Measurements from ENCODE around the gene GPX4.

DNA sequence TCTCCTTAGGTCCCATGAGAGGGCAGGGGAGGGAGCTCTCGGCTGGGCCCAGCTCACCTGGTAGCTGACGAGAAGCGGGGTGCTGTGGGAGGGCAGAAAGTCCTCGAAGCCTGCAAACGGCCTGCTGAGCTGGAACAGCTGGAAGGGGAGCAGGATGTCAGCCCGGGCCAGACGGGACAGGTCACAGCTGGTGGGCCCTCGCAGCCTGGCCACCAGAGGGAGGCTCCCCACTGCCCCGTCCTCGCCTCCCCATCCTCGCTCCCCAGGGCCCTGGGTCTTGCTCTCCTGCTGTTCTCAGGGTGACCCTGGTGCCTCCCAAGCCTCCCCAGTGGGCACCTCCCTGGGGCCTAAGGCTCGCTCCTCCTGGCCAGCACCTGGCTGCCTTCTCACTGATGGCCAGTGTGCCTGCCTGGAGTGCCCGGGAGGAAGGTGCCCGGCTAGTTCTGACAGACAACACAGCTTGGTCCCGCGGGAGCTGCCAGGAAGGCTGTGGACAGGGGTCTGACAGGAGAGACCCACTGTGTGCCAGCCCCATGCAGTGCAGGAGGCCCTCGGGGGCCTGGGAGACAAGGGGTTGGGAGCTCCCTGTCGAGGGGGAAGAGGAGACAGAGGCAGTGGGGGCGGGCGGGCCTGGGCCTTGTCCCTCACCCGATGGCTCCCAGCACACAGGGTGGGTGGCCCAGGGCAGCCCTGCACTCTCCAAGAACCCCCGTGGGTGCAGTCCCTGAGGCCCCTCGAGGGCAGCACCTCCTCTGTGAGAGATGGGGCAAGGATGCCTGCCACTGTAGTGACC is 20.3 kb downstream of the GPX4 start:
- TF ChIP-seq, protein P1, sequence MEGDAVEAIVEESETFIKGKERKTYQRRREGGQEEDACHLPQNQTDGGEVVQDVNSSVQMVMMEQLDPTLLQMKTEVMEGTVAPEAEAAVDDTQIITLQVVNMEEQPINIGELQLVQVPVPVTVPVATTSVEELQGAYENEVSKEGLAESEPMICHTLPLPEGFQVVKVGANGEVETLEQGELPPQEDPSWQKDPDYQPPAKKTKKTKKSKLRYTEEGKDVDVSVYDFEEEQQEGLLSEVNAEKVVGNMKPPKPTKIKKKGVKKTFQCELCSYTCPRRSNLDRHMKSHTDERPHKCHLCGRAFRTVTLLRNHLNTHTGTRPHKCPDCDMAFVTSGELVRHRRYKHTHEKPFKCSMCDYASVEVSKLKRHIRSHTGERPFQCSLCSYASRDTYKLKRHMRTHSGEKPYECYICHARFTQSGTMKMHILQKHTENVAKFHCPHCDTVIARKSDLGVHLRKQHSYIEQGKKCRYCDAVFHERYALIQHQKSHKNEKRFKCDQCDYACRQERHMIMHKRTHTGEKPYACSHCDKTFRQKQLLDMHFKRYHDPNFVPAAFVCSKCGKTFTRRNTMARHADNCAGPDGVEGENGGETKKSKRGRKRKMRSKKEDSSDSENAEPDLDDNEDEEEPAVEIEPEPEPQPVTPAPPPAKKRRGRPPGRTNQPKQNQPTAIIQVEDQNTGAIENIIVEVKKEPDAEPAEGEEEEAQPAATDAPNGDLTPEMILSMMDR (IDR thresholded peaks at IDR 0.05; ENCODE audit: low read depth, low read length), result no peak
- TF ChIP-seq EZH2phosphoT487 (IDR thresholded peaks at IDR 0.05; ENCODE audit: low read depth), result no peak
